ENCODE results near the gene KLHL29.

DNA sequence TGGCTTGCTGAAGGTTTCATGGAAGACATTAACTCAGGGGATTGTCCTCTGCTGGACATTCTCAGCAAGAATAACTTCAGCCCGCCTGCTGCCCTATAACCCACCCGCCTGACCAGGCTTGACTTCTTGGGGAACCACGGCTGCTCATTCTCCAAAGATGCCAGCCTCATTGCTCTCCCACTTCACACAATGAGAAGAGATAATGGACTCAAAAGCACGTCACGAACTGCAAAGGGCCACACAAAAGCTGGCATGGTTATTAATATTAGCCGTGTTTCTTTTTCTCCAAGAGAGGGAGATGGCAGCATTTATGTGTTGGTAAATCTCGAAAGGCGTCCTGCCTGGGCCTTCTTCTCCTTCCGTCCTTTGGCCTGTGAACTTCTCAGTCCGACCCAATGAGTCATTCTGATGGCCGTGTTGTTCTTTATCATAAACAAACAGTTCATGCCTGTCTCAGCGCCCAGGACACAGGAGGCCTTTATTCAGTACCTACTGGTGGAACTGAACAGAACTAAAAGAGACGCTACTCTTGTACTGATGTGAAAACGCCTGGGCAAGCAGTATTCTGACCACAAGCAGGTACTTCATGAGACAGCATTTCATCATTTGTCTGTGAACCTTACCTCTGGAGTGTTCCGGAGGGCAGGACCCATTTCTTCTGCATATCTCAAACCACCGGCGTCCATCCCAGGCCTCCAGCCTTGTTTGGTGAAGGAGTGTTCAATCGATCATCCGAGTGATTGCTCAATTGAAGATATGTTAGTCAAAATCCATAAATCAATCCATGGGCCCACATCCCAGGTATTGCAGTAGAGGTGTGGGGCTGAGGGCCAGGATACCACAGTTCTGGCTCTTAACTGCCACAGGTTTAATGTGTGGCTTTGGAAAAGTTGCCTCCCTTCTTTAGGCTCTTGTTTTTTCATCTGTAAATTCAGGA lies 25.1 kb upstream of the KLHL29 start:
- TF ChIP-seq, protein P1, sequence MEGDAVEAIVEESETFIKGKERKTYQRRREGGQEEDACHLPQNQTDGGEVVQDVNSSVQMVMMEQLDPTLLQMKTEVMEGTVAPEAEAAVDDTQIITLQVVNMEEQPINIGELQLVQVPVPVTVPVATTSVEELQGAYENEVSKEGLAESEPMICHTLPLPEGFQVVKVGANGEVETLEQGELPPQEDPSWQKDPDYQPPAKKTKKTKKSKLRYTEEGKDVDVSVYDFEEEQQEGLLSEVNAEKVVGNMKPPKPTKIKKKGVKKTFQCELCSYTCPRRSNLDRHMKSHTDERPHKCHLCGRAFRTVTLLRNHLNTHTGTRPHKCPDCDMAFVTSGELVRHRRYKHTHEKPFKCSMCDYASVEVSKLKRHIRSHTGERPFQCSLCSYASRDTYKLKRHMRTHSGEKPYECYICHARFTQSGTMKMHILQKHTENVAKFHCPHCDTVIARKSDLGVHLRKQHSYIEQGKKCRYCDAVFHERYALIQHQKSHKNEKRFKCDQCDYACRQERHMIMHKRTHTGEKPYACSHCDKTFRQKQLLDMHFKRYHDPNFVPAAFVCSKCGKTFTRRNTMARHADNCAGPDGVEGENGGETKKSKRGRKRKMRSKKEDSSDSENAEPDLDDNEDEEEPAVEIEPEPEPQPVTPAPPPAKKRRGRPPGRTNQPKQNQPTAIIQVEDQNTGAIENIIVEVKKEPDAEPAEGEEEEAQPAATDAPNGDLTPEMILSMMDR (conservative IDR thresholded peaks at IDR 0.05; ENCODE audit: low read depth, low read length) = no peak
- no peak for TF ChIP-seq EZH2 (IDR thresholded peaks at IDR 0.05; ENCODE audit: borderline replicate concordance, low read depth, low read length, poor library complexity, severe bottlenecking)
